Endometrium (tissue), 2 donors: Measurements from ENCODE around the gene KIAA1210.

Experiments used
- FAIRE-seq: peaks from 2 replicates; lab custom pipeline; 2012; peaks lifted over from hg19 to GRCh38; lab: Jason Lieb, UNC
- donor health status: control.
- donor health status: control.

KIAA1210 gene

GRCh38 chrX:119127650-119128049 is at the start of gene KIAA1210:
KIAA1210 (minus strand) TSS chrX:119127812; CDS start chrX:119123642, 4,170 bp downstream.
- no peak for FAIRE-seq

GRCh38 chrX:119177278-119177677 is 49.7 kb upstream of the KIAA1210 start:
- FAIRE-seq: no peak

GRCh38 chrX:119174900-119175299 is 47.3 kb upstream of the KIAA1210 start:
- peak; percentile 82 for FAIRE-seq

- no peak for FAIRE-seq
These were observed 40.5 kb upstream of the KIAA1210 start for GRCh38 chrX:119168104-119168503.

- FAIRE-seq: no peak
These were observed 30.6 kb upstream of the KIAA1210 start for GRCh38 chrX:119158226-119158625.

GRCh38 chrX:119156241-119156640 is 28.6 kb upstream of the KIAA1210 start:
- no peak for FAIRE-seq

GRCh38 chrX:119155416-119156035 is 27.9 kb upstream of the KIAA1210 start:
- FAIRE-seq: no peak

GRCh38 chrX:119151051-119151380 is 23.4 kb upstream of the KIAA1210 start:
- FAIRE-seq: no peak

- FAIRE-seq: no peak
These were observed 22.8 kb upstream of the KIAA1210 start for GRCh38 chrX:119150163-119151050.

- no peak for FAIRE-seq
These were observed 19.9 kb upstream of the KIAA1210 start for GRCh38 chrX:119147486-119147885.

- FAIRE-seq: no peak
These were observed 17.6 kb upstream of the KIAA1210 start for GRCh38 chrX:119145241-119145653.

GRCh38 chrX:119134466-119134865 is 6.9 kb upstream of the KIAA1210 start:
- no peak for FAIRE-seq

- no peak for FAIRE-seq
These were observed 5.3 kb upstream of the KIAA1210 start for GRCh38 chrX:119132961-119133360.

GRCh38 chrX:119132316-119132715 is 4.7 kb upstream of the KIAA1210 start:
- no peak for FAIRE-seq

GRCh38 chrX:119130911-119131310 is 3.3 kb upstream of the KIAA1210 start:
- no peak for FAIRE-seq

GRCh38 chrX:119121341-119121740 is 6.3 kb downstream of the KIAA1210 start:
- FAIRE-seq: no peak

GRCh38 chrX:119118780-119119395 is 8.7 kb downstream of the KIAA1210 start:
- no peak for FAIRE-seq

GRCh38 chrX:119107206-119107605 is 20.4 kb downstream of the KIAA1210 start:
- FAIRE-seq: no peak

GRCh38 chrX:119105826-119106225 is 21.8 kb downstream of the KIAA1210 start:
- no peak for FAIRE-seq

GRCh38 chrX:119101168-119101567 is 26.4 kb downstream of the KIAA1210 start:
- no peak for FAIRE-seq

- FAIRE-seq: no peak
These were observed 31.7 kb downstream of the KIAA1210 start for GRCh38 chrX:119095936-119096335.

GRCh38 chrX:119094819-119095218 is 32.8 kb downstream of the KIAA1210 start:
- no peak for FAIRE-seq
